ENCODE data around the gene LRSAM1.

The LRSAM1 gene

GRCh38 chr9:127450830-127451607 lies at the start of gene LRSAM1, which contains the start of gene RPL12:
TSS of gene LRSAM1 (plus strand) at chr9:127451510. CDS start at chr9:127454528, 3,018 bp downstream.
TSS of gene RPL12 (minus strand) at chr9:127451406. CDS start at chr9:127451317, 89 bp downstream.
- Histone ChIP-seq H2AFZ (ENCODE audit: low read depth, low read length) (peak within 1 kb of the TSS; percentile 95), H3K4me3 (ENCODE audit: low read length) (peak within 1 kb of the TSS; percentile 85), H3K9me3 (ENCODE audit: low read length) (peaks cover 2% of the 10 kb centered on the region), H3K36me3 (ENCODE audit: insufficient read depth, low read length) (peaks cover 56% of the 10 kb centered on the region), H3K27me3 (ENCODE audit: insufficient read depth, low read length) (no peaks in the 10 kb centered on the region), H3K4me1 (ENCODE audit: insufficient read depth, low read length) (peaks cover 21% of the 10 kb centered on the region)

GRCh38 chr9:127402401-127403090 lies 48.8 kb upstream of the LRSAM1 start:
- Histone ChIP-seq H3K4me3 (ENCODE audit: low read length) (no peak overlapping the region), H3K36me3 (ENCODE audit: insufficient read depth, low read length) (peaks cover 57% of the 10 kb centered on the region), H3K9me3 (ENCODE audit: low read length) (no peaks in the 10 kb centered on the region), H3K27me3 (ENCODE audit: insufficient read depth, low read length) (no peaks in the 10 kb centered on the region), H3K4me1 (ENCODE audit: insufficient read depth, low read length) (peaks cover 14% of the 10 kb centered on the region), H2AFZ (ENCODE audit: low read depth, low read length) (no peak overlapping the region)

GRCh38 chr9:127403507-127404192 lies 47.7 kb upstream of the LRSAM1 start:
- no peak overlapping the region for H3K4me3 ChIP-seq (ENCODE audit: low read length)
- H2AFZ ChIP-seq (ENCODE audit: low read depth, low read length), result no peak overlapping the region
- H3K36me3 ChIP-seq (ENCODE audit: insufficient read depth, low read length), result peaks cover 61% of the 10 kb centered on the region
- H3K27me3 ChIP-seq (ENCODE audit: insufficient read depth, low read length), result no peaks in the 10 kb centered on the region
- H3K4me1 ChIP-seq (ENCODE audit: insufficient read depth, low read length), result peaks cover 6% of the 10 kb centered on the region
- H3K9me3 ChIP-seq (ENCODE audit: low read length), result no peaks in the 10 kb centered on the region

- no peaks in the 10 kb centered on the region for H3K27me3 ChIP-seq (ENCODE audit: insufficient read depth, low read length)
- no peaks in the 10 kb centered on the region for H3K9me3 ChIP-seq (ENCODE audit: low read length)
- peaks cover 61% of the 10 kb centered on the region for H3K36me3 ChIP-seq (ENCODE audit: insufficient read depth, low read length)
- no peaks in the 10 kb centered on the region for H3K4me1 ChIP-seq (ENCODE audit: insufficient read depth, low read length)
- H2AFZ ChIP-seq (ENCODE audit: low read depth, low read length), result no peak overlapping the region
- no peak overlapping the region for H3K4me3 ChIP-seq (ENCODE audit: low read length)
Observed at GRCh38 chr9:127404631-127405030, 46.7 kb upstream of the LRSAM1 start.

- H3K36me3 ChIP-seq (ENCODE audit: insufficient read depth, low read length), result peaks cover 53% of the 10 kb centered on the region
- H3K27me3 ChIP-seq (ENCODE audit: insufficient read depth, low read length), result no peaks in the 10 kb centered on the region
- no peaks in the 10 kb centered on the region for H3K9me3 ChIP-seq (ENCODE audit: low read length)
- H3K4me3 ChIP-seq (ENCODE audit: low read length), result no peak overlapping the region
- no peak overlapping the region for H2AFZ ChIP-seq (ENCODE audit: low read depth, low read length)
- no peaks in the 10 kb centered on the region for H3K4me1 ChIP-seq (ENCODE audit: insufficient read depth, low read length)
Observed at GRCh38 chr9:127405344-127406125, 45.8 kb upstream of the LRSAM1 start.

- Histone ChIP-seq H3K27me3 (ENCODE audit: insufficient read depth, low read length) (no peaks in the 10 kb centered on the region), H3K4me3 (ENCODE audit: low read length) (no peak overlapping the region), H3K4me1 (ENCODE audit: insufficient read depth, low read length) (no peaks in the 10 kb centered on the region), H3K36me3 (ENCODE audit: insufficient read depth, low read length) (peaks cover 45% of the 10 kb centered on the region), H2AFZ (ENCODE audit: low read depth, low read length) (no peak overlapping the region), H3K9me3 (ENCODE audit: low read length) (no peaks in the 10 kb centered on the region)
Observed at GRCh38 chr9:127406799-127407491, 44.4 kb upstream of the LRSAM1 start.

- Histone ChIP-seq H3K9me3 (ENCODE audit: low read length) (no peaks in the 10 kb centered on the region), H3K4me3 (ENCODE audit: low read length) (no peak overlapping the region), H3K36me3 (ENCODE audit: insufficient read depth, low read length) (peaks cover 41% of the 10 kb centered on the region), H2AFZ (ENCODE audit: low read depth, low read length) (no peak overlapping the region), H3K4me1 (ENCODE audit: insufficient read depth, low read length) (no peaks in the 10 kb centered on the region), H3K27me3 (ENCODE audit: insufficient read depth, low read length) (no peaks in the 10 kb centered on the region)
Observed at GRCh38 chr9:127407492-127407843, 43.8 kb upstream of the LRSAM1 start.

- H3K4me1 ChIP-seq (ENCODE audit: insufficient read depth, low read length), result no peaks in the 10 kb centered on the region
- no peaks in the 10 kb centered on the region for H3K9me3 ChIP-seq (ENCODE audit: low read length)
- H2AFZ ChIP-seq (ENCODE audit: low read depth, low read length), result no peak overlapping the region
- no peak overlapping the region for H3K4me3 ChIP-seq (ENCODE audit: low read length)
- H3K36me3 ChIP-seq (ENCODE audit: insufficient read depth, low read length), result peaks cover 11% of the 10 kb centered on the region
- H3K27me3 ChIP-seq (ENCODE audit: insufficient read depth, low read length), result no peaks in the 10 kb centered on the region
Observed at GRCh38 chr9:127411122-127411521, 40.2 kb upstream of the LRSAM1 start.

GRCh38 chr9:127415141-127415540 lies 36.2 kb upstream of the LRSAM1 start:
- no peak overlapping the region for H2AFZ ChIP-seq (ENCODE audit: low read depth, low read length)
- H3K4me1 ChIP-seq (ENCODE audit: insufficient read depth, low read length), result no peaks in the 10 kb centered on the region
- no peaks in the 10 kb centered on the region for H3K9me3 ChIP-seq (ENCODE audit: low read length)
- H3K27me3 ChIP-seq (ENCODE audit: insufficient read depth, low read length), result no peaks in the 10 kb centered on the region
- H3K4me3 ChIP-seq (ENCODE audit: low read length), result no peak overlapping the region
- peaks cover 10% of the 10 kb centered on the region for H3K36me3 ChIP-seq (ENCODE audit: insufficient read depth, low read length)

- Histone ChIP-seq H3K36me3 (ENCODE audit: insufficient read depth, low read length) (peaks cover 10% of the 10 kb centered on the region), H3K4me1 (ENCODE audit: insufficient read depth, low read length) (no peaks in the 10 kb centered on the region), H2AFZ (ENCODE audit: low read depth, low read length) (no peak overlapping the region), H3K9me3 (ENCODE audit: low read length) (no peaks in the 10 kb centered on the region), H3K27me3 (ENCODE audit: insufficient read depth, low read length) (no peaks in the 10 kb centered on the region), H3K4me3 (ENCODE audit: low read length) (no peak overlapping the region)
Observed at GRCh38 chr9:127415657-127416056, 35.7 kb upstream of the LRSAM1 start.

GRCh38 chr9:127417131-127418036 lies 33.9 kb upstream of the LRSAM1 start:
- Histone ChIP-seq H2AFZ (ENCODE audit: low read depth, low read length) (no peak overlapping the region), H3K4me3 (ENCODE audit: low read length) (no peak overlapping the region)

More at GRCh38 chr9:127417131-127418036, 33.9 kb upstream of the LRSAM1 start:
- no peaks in the 10 kb centered on the region for H3K9me3 ChIP-seq (ENCODE audit: low read length)
- H3K36me3 ChIP-seq (ENCODE audit: insufficient read depth, low read length), result peaks cover 7% of the 10 kb centered on the region
- H3K4me1 ChIP-seq (ENCODE audit: insufficient read depth, low read length), result peaks cover 3% of the 10 kb centered on the region
- no peaks in the 10 kb centered on the region for H3K27me3 ChIP-seq (ENCODE audit: insufficient read depth, low read length)
